Spleen (tissue), 11 donors: Measurements from ENCODE around the gene SLC23A1. TPM values are rescaled to one million over a fixed set of nuclear protein-coding genes. Genes with fewer than 3 reads are reported as not detected.
A peak's percentile ranks its signal among the peaks of the same experiment; 100 is the strongest.

Source experiments
- DNase-seq: peaks from one replicate; pipeline ENCODE4 v3.0.0-alpha.2; 2020
- H3K27ac ChIP-seq, 8 donors: fragments of 200-600 bp; sonication (generic) in 7 of 8; 1 replicate in 4 of 8; 2 replicates in 4 of 8; pipeline versions ENCODE4 v1.5.0 to v1.8.0; 2016 to 2021; ENCODE audit warnings: inconsistent platforms in 4 of 8, mild to moderate bottlenecking in 4 of 8, moderate library complexity in 1 of 8
- H3K27me3 ChIP-seq, 7 donors: fragments of 200-600 bp; sonication (generic) in 6 of 7; replicated peaks in 1 of 7; 1 replicate in 4 of 7; 2 replicates in 3 of 7; pipeline versions ENCODE4 v1.5.0 to v1.8.0; 2016 to 2021; ENCODE audit warnings: inconsistent platforms in 3 of 7, mild to moderate bottlenecking in 1 of 7
- H3K36me3 ChIP-seq, 6 donors: fragments of 200-600 bp; sonication (generic) in 5 of 6; 1 replicate in 4 of 6; 2 replicates in 2 of 6; pipeline versions ENCODE4 v1.5.0 to v1.8.0; 2016 to 2021; ENCODE audit warnings: inconsistent platforms in 2 of 6
- H3K4me1 ChIP-seq, 6 donors: fragments of 200-600 bp; sonication (generic) in 5 of 6; 1 replicate in 3 of 6; 2 replicates in 3 of 6; pipeline versions ENCODE4 v1.5.0 to v1.8.0; 2016 to 2021; ENCODE audit warnings: inconsistent platforms in 3 of 6
- H3K4me3 ChIP-seq, 8 donors: fragments of 200-600 bp; sonication (generic) in 7 of 8; 1 replicate in 4 of 8; 2 replicates in 4 of 8; pipeline versions ENCODE4 v1.5.0 to v1.8.0; 2016 to 2021; ENCODE audit warnings: inconsistent platforms in 4 of 8, mild to moderate bottlenecking in 4 of 8, moderate library complexity in 2 of 8
- H3K9me3 ChIP-seq, 8 donors: fragments of 200-600 bp; sonication (generic) in 7 of 8; 1 replicate in 4 of 8; 2 replicates in 4 of 8; pipeline versions ENCODE4 v1.5.0 to v1.8.0; 2016 to 2021; ENCODE audit warnings: inconsistent platforms in 4 of 8
- POLR2A ChIP-seq, 3 donors: fragments of 450-650 bp; IDR thresholded peaks; one replicate each; pipeline ENCODE4 v1.5.1; 2017; ENCODE audit warnings: antibody characterized with exemption in 3 of 3, mild to moderate bottlenecking in 1 of 3
- POLR2AphosphoS5 ChIP-seq, 3 donors: sonication (generic); formaldehyde crosslinking; IDR thresholded peaks; one replicate each; pipeline ENCODE4 v1.5.1; 2017; ENCODE audit warnings: antibody characterized with exemption in 3 of 3
- WGBS, 5 donors: extraction: QIAGEN DNeasy Blood & Tissue Kit in 3 of 5; methylation state at CpG; one replicate each; pipeline versions ENCODE4 v1.1.5 to v1.1.7; 2013 to 2018; 5-methylcytosine and 5-hydroxymethylcytosine counted together
- intact Hi-C: fragments of 100-400 bp; cut with DNase I; formaldehyde crosslinking; loops from one replicate; pipeline ENCODE4 v1.15.0; 2023; ENCODE audit warnings: low total_unique reads
- polyA plus RNA-seq, 3 donors: library from polyadenylated mRNA; stranded (reverse); fragments of 200-250 nt; gene quantifications; one replicate each; pipeline ENCODE4 v1.2.1, GENCODE V29; 2013
- total RNA-seq, 7 donors: library from RNA; depleted of rRNA in 3 of 7; stranded (reverse); fragments of >200 nt in 3 of 7; fragmentation: NEBNext Ultra II Directional in 4 of 7; extraction: Animal tissue kit (Norgen Biotek cat#: 25700) in 4 of 7; gene quantifications; one replicate each; pipeline versions ENCODE4 v1.1.0 to v1.2.1, GENCODE V29; 2016 to 2021
- TF ChIP-seq, protein P1 (sequence below), 11 experiments: fragments of 200-600 bp in 7 of 11; fragments of 450-650 bp in 4 of 11; sonication (generic) in 4 of 11; IDR thresholded peaks in 8 of 11; conservative IDR thresholded peaks in 3 of 11; 1 replicate in 7 of 11; 2 replicates in 4 of 11; pipeline versions ENCODE4 v1.4.0 to v1.8.0; 2016 to 2021; ENCODE audit warnings: antibody characterized with exemption in 11 of 11, inconsistent platforms in 4 of 11, mild to moderate bottlenecking in 1 of 11
- donor health status: healthy with polysubstance abuse.
- donor health status: DM: no; HTN: no; CAD: no; lungs with moderate emphysema.
- donor health status: DM: no; HTN: no; CAD: no.
- donor health status: Bipolar disorder and iron deficiency.
- donor health status: healthy.
- donor health status: DM: no; HTN: no; CAD: no.
- donor health status: DM: yes; HTN: yes; CAD: no.

The SLC23A1 gene
- total and polyA plus RNA-seq, 10 donors = 0.28 to 2.4 (median 1.2) TPM; not detected in 1

DNA sequence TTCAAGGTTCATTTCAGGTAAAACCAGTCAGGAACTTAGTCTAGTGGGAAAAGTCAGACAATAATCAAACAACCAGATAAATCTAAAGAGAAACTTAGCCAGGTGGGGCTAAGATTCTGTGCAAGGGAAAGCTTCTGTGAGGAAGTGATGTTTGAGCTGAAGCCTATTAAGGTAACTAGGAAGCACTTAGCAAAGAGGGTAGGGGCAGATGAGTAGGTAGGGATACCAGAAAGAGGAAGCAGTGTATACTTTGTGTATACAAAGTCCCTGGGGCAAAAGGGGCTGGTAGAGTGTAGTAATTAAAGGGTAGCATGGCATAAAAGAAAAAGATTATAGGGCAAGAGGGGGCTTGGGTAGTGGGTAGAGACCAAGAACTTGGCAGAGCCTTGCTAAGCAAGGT, 24.4 kb upstream of the SLC23A1 start:
- peaks cover 9 to 36% (median 26%) of the 10 kb centered on the region in 6 donors for H3K4me1 ChIP-seq
- no peak for DNase-seq
- no peak overlapping the region for H3K4me3 ChIP-seq
- no peaks in the 10 kb centered on the region for H3K27me3 ChIP-seq
- H3K9me3 ChIP-seq = no peaks in the 10 kb centered on the region
- H3K27ac ChIP-seq = peak overlapping the region in 6 of 8 donors; percentile 39 to 70 (median 46)
- TF ChIP-seq POLR2AphosphoS5 (IDR thresholded peaks at IDR 0.05) (no peak), POLR2A (IDR thresholded peaks at IDR 0.05) (no peak)
- H3K36me3 ChIP-seq = no peaks in the 10 kb centered on the region
- intact Hi-C loops = no loop called here

- Histone ChIP-seq H3K27me3 (no peaks in the 10 kb centered on the region), H3K4me3 (no peak overlapping the region), H3K4me1 (peaks cover 9 to 39% (median 26%) of the 10 kb centered on the region in 6 donors), H3K9me3 (no peaks in the 10 kb centered on the region), H3K36me3 (no peaks in the 10 kb centered on the region), H3K27ac (peak overlapping the region in 6 of 8 donors; percentile 39 to 70 (median 46))
- 80 to 96% (median 92%) methylated on average over 2 of the region's 2 CpGs for WGBS, 5 donors
- DNase-seq = no peak
- no peak for TF ChIP-seq POLR2AphosphoS5 (IDR thresholded peaks at IDR 0.05)
- TF ChIP-seq, protein P1, sequence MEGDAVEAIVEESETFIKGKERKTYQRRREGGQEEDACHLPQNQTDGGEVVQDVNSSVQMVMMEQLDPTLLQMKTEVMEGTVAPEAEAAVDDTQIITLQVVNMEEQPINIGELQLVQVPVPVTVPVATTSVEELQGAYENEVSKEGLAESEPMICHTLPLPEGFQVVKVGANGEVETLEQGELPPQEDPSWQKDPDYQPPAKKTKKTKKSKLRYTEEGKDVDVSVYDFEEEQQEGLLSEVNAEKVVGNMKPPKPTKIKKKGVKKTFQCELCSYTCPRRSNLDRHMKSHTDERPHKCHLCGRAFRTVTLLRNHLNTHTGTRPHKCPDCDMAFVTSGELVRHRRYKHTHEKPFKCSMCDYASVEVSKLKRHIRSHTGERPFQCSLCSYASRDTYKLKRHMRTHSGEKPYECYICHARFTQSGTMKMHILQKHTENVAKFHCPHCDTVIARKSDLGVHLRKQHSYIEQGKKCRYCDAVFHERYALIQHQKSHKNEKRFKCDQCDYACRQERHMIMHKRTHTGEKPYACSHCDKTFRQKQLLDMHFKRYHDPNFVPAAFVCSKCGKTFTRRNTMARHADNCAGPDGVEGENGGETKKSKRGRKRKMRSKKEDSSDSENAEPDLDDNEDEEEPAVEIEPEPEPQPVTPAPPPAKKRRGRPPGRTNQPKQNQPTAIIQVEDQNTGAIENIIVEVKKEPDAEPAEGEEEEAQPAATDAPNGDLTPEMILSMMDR (IDR thresholded peaks at IDR 0.05 in 8 of 11, conservative IDR thresholded peaks at IDR 0.05 in 3 of 11) = no peak
- TF ChIP-seq POLR2A (IDR thresholded peaks at IDR 0.05) = no peak
- intact Hi-C loops = no loop called here
Measured at GRCh38 chr5:139406963-139407362, 23.9 kb upstream of the SLC23A1 start.

GRCh38 chr5:139404484-139404840, 21.4 kb upstream of the SLC23A1 start:
- no peaks in the 10 kb centered on the region for H3K9me3 ChIP-seq
- intact Hi-C loops = no loop called here
- DNase-seq = no peak
- peaks cover 0 to 16% (median 0%) of the 10 kb centered on the region in 6 donors for H3K36me3 ChIP-seq
- peak overlapping the region in 6 of 8 donors; percentile 41 to 73 (median 54) for H3K4me3 ChIP-seq
- peak overlapping the region; percentile 77 to 95 (median 92) for H3K27ac ChIP-seq
- H3K4me1 ChIP-seq = peaks cover 9 to 39% (median 26%) of the 10 kb centered on the region in 6 donors
- no peaks in the 10 kb centered on the region for H3K27me3 ChIP-seq
- WGBS, 5 donors = 66 to 78% (median 69%) methylated on average over 5 of the region's 5 CpGs
- TF ChIP-seq POLR2A (IDR thresholded peaks at IDR 0.05) (no peak), POLR2AphosphoS5 (IDR thresholded peaks at IDR 0.05) (no peak)
- TF ChIP-seq, protein P1 (IDR thresholded peaks at IDR 0.05 in 8 of 11, conservative IDR thresholded peaks at IDR 0.05 in 3 of 11) = no peak

- TF ChIP-seq POLR2AphosphoS5 (IDR thresholded peaks at IDR 0.05) = peak; percentile 80 to 89 (median 86)
- peak in 1 of 3 donors; percentile 15 for TF ChIP-seq POLR2A (IDR thresholded peaks at IDR 0.05)
- TF ChIP-seq, protein P1 (IDR thresholded peaks at IDR 0.05 in 8 of 11, conservative IDR thresholded peaks at IDR 0.05 in 3 of 11) = peak in 3 of 11 experiments; percentile 7 to 14 (median 9)
- peak; percentile 99 for DNase-seq
- H3K4me3 ChIP-seq = peak within 1 kb of the TSS; percentile 41 to 73 (median 53)
- no peaks in the 10 kb centered on the region for H3K27me3 ChIP-seq
- 0 to 1% (median 1%) methylated on average over 35 to 41 of the region's 41 CpGs for WGBS, 5 donors
- no peaks in the 10 kb centered on the region for H3K9me3 ChIP-seq
- peaks cover 9 to 39% (median 26%) of the 10 kb centered on the region in 6 donors for H3K4me1 ChIP-seq
- H3K27ac ChIP-seq = peak within 1 kb of the TSS; percentile 77 to 95 (median 92)
- intact Hi-C loops = no loop called here
- H3K36me3 ChIP-seq = peaks cover 0 to 16% (median 0%) of the 10 kb centered on the region in 6 donors
Measured at GRCh38 chr5:139403787-139404483, 20.8 kb upstream of the SLC23A1 start, which contains the start of gene SPATA24. TSS of gene SPATA24 (minus strand) at chr5:139404089. CDS start at chr5:139404060, 29 bp downstream.
